Measurements from ENCODE around the gene KIAA1191.

KIAA1191 gene

GRCh38 chr5:176396330-176396729 is 34.8 kb upstream of the KIAA1191 start:
- no peak for ATAC-seq
- TF ChIP-seq ESRRG (CRISPR knock-in tag; IDR thresholded peaks at IDR 0.05) (no peak), PPARA (CRISPR knock-in tag; IDR thresholded peaks at IDR 0.05; ENCODE audit: borderline replicate concordance) (no peak), POU6F1 (CRISPR knock-in tag; IDR thresholded peaks at IDR 0.05; ENCODE audit: borderline replicate concordance, low read depth) (no peak), PATZ1 (CRISPR knock-in tag; IDR thresholded peaks at IDR 0.05; ENCODE audit: borderline replicate concordance) (no peak), ZNF70 (CRISPR knock-in tag; IDR thresholded peaks at IDR 0.05) (no peak), ARNTL (CRISPR knock-in tag; IDR thresholded peaks at IDR 0.05; ENCODE audit: borderline replicate concordance, low read depth) (no peak), CSDC2 (CRISPR knock-in tag; IDR thresholded peaks at IDR 0.05) (no peak), TCF4 (CRISPR knock-in tag; IDR thresholded peaks at IDR 0.05; ENCODE audit: borderline replicate concordance) (no peak), GLIS3 (CRISPR knock-in tag; IDR thresholded peaks at IDR 0.05) (no peak), ZFP30 (CRISPR knock-in tag; IDR thresholded peaks at IDR 0.05) (no peak), OSR1 (CRISPR knock-in tag; IDR thresholded peaks at IDR 0.05) (no peak), ZNF565 (CRISPR knock-in tag; conservative IDR thresholded peaks at IDR 0.05; ENCODE audit: low read depth) (no peak), ZNF8 (CRISPR knock-in tag; IDR thresholded peaks at IDR 0.05) (no peak), TOX (CRISPR knock-in tag; IDR thresholded peaks at IDR 0.05; ENCODE audit: borderline replicate concordance) (no peak), RARB (CRISPR knock-in tag; IDR thresholded peaks at IDR 0.05) (no peak), ZC3H10 (CRISPR knock-in tag; IDR thresholded peaks at IDR 0.05) (no peak), ZFP3 (CRISPR knock-in tag; IDR thresholded peaks at IDR 0.05) (no peak), ISL1 (CRISPR knock-in tag; IDR thresholded peaks at IDR 0.05) (no peak)
- TF ChIP-seq, protein P1, sequence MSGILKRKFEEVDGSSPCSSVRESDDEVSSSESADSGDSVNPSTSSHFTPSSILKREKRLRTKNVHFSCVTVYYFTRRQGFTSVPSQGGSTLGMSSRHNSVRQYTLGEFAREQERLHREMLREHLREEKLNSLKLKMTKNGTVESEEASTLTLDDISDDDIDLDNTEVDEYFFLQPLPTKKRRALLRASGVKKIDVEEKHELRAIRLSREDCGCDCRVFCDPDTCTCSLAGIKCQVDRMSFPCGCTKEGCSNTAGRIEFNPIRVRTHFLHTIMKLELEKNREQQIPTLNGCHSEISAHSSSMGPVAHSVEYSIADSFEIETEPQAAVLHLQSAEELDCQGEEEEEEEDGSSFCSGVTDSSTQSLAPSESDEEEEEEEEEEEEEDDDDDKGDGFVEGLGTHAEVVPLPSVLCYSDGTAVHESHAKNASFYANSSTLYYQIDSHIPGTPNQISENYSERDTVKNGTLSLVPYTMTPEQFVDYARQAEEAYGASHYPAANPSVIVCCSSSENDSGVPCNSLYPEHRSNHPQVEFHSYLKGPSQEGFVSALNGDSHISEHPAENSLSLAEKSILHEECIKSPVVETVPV (CRISPR knock-in tag; IDR thresholded peaks at IDR 0.05): no peak
- TF ChIP-seq, protein P2, sequence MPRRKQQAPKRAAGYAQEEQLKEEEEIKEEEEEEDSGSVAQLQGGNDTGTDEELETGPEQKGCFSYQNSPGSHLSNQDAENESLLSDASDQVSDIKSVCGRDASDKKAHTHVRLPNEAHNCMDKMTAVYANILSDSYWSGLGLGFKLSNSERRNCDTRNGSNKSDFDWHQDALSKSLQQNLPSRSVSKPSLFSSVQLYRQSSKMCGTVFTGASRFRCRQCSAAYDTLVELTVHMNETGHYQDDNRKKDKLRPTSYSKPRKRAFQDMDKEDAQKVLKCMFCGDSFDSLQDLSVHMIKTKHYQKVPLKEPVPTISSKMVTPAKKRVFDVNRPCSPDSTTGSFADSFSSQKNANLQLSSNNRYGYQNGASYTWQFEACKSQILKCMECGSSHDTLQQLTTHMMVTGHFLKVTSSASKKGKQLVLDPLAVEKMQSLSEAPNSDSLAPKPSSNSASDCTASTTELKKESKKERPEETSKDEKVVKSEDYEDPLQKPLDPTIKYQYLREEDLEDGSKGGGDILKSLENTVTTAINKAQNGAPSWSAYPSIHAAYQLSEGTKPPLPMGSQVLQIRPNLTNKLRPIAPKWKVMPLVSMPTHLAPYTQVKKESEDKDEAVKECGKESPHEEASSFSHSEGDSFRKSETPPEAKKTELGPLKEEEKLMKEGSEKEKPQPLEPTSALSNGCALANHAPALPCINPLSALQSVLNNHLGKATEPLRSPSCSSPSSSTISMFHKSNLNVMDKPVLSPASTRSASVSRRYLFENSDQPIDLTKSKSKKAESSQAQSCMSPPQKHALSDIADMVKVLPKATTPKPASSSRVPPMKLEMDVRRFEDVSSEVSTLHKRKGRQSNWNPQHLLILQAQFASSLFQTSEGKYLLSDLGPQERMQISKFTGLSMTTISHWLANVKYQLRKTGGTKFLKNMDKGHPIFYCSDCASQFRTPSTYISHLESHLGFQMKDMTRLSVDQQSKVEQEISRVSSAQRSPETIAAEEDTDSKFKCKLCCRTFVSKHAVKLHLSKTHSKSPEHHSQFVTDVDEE (CRISPR knock-in tag; IDR thresholded peaks at IDR 0.05): no peak

DNA sequence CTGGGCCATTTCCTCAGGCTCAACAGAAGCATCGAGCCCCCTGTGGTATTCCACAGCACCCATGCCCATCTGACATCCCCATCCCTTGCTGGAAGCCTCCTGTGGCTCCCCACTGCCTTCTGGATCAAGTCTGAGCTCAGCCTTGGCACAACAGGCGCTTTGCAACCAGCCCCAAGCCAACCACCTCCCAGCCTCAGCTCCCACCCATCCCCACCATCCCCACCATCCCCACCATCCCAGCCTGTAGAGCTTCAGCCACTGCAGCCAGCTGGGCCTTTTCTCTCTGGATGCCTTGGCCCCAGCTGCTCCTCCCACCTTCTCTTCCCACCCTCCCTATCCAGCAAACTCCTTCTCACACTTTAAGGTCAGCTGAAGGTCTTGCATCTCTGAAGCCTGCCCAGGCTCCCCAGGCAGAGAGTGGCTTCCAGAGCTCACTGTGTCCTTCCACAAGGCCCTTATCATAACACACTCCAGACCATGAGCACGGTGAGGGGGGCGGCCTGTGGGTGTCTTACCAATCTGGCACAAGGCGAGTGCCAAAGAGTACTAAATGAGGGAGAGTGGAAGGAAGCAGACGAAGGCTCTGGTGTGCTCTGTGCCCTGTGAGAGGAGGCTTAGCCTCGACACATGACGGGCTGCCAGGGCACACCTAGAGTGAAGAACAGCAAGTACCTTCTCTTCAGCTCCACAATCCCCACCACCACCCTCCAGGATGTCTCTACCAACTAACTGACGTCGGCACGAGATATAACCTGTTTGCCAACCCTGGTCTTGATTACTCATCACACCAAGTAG is 33.5 kb upstream of the KIAA1191 start:
- no peak for ATAC-seq
- TF ChIP-seq, protein P2 (CRISPR knock-in tag; IDR thresholded peaks at IDR 0.05): no peak
- TF ChIP-seq ZNF70 (CRISPR knock-in tag; IDR thresholded peaks at IDR 0.05): no peak
